Activated naive CD4-positive, alpha-beta T cell treated with anti-CD3 and anti-CD28 coated beads for 36 hours (primary cell): ENCODE results near the gene LDLRAD3. TPM values are rescaled to one million over a fixed set of nuclear protein-coding genes. Genes with fewer than 3 reads are reported as not detected.

Experiments
- CTCF ChIA-PET: fragments of 350-600 bp; sonication (Branson Sonifier 250); formaldehyde crosslinking; loops from one replicate; lab custom pipeline; 2021; ENCODE audit warnings: antibody characterized with exemption; lab: Charles Lee
- DNase-seq: peaks from one replicate; pipeline ENCODE4 v3.0.0-alpha.2; 2020
- H3K27ac Mint-ChIP-seq: one replicate; pipeline ENCODE4 v1.8.0; 2021; ENCODE audit warnings: mild to moderate bottlenecking, mixed read lengths
- H3K27me3 Mint-ChIP-seq: one replicate; pipeline ENCODE4 v1.8.0; 2021; ENCODE audit warnings: low read depth, mixed read lengths
- H3K36me3 Mint-ChIP-seq: one replicate; pipeline ENCODE4 v1.8.0; 2021; ENCODE audit warnings: low read depth, mixed read lengths
- H3K4me1 Mint-ChIP-seq: one replicate; pipeline ENCODE4 v1.8.0; 2021; ENCODE audit warnings: low read depth, mixed read lengths
- H3K4me3 Mint-ChIP-seq: one replicate; pipeline ENCODE4 v1.8.0; 2021; ENCODE audit warnings: mild to moderate bottlenecking, moderate library complexity, mixed read lengths
- H3K9me3 Mint-ChIP-seq: one replicate; pipeline ENCODE4 v1.8.0; 2021; ENCODE audit warnings: mixed read lengths
- intact Hi-C: fragments of 100-400 bp; cut with micrococcal nuclease; formaldehyde crosslinking; loops from one replicate; pipeline ENCODE4 v1.15.1; 2023
- total RNA-seq, 2 experiments: library from RNA; stranded (reverse); gene quantifications; one replicate each; pipeline ENCODE4 v1.2.3, GENCODE V29; 2021

The LDLRAD3 gene
- total RNA-seq, 2 experiments from 2014 or later, result 0.17 to 0.22 TPM

GRCh38 chr11:36141196-36141953, 197.5 kb downstream of the LDLRAD3 start:
- Mint-ChIP-seq H3K27me3 (peaks cover 4% of the 10 kb centered on the region), H3K4me1 (no peaks in the 10 kb centered on the region), H3K9me3 (no peaks in the 10 kb centered on the region), H3K4me3 (no peak overlapping the region), H3K36me3 (no peaks in the 10 kb centered on the region), H3K27ac (no peak overlapping the region)
- CTCF ChIA-PET, result no interaction called here
- DNase-seq, result no peak
- intact Hi-C loops, result no loop called here

GRCh38 chr11:36141956-36142355, 198.1 kb downstream of the LDLRAD3 start:
- Mint-ChIP-seq H3K36me3 (no peaks in the 10 kb centered on the region), H3K27me3 (peaks cover 4% of the 10 kb centered on the region), H3K4me3 (no peak overlapping the region), H3K27ac (no peak overlapping the region), H3K9me3 (no peaks in the 10 kb centered on the region), H3K4me1 (no peaks in the 10 kb centered on the region)
- DNase-seq, result no peak
- intact Hi-C loops, result no loop called here
- CTCF ChIA-PET, result no interaction called here

- H3K27ac Mint-ChIP-seq, result no peak overlapping the region
- no peaks in the 10 kb centered on the region for H3K36me3 Mint-ChIP-seq
- H3K27me3 Mint-ChIP-seq, result peaks cover 4% of the 10 kb centered on the region
- DNase-seq, result no peak
- intact Hi-C loops, result no loop called here
- CTCF ChIA-PET, result no interaction called here
- no peaks in the 10 kb centered on the region for H3K9me3 Mint-ChIP-seq
- H3K4me1 Mint-ChIP-seq, result no peaks in the 10 kb centered on the region
- H3K4me3 Mint-ChIP-seq, result no peak overlapping the region
Observed at GRCh38 chr11:36142439-36142838, 198.6 kb downstream of the LDLRAD3 start.

GRCh38 chr11:36142879-36143278, 199.0 kb downstream of the LDLRAD3 start:
- intact Hi-C loops, result no loop called here
- no peaks in the 10 kb centered on the region for H3K4me1 Mint-ChIP-seq
- no peaks in the 10 kb centered on the region for H3K9me3 Mint-ChIP-seq
- peaks cover 4% of the 10 kb centered on the region for H3K27me3 Mint-ChIP-seq
- CTCF ChIA-PET, result no interaction called here
- no peaks in the 10 kb centered on the region for H3K36me3 Mint-ChIP-seq
- no peak overlapping the region for H3K4me3 Mint-ChIP-seq
- no peak overlapping the region for H3K27ac Mint-ChIP-seq
- DNase-seq, result no peak

- H3K27me3 Mint-ChIP-seq, result peaks cover 8% of the 10 kb centered on the region
- intact Hi-C loops, result no loop called here
- no peak overlapping the region for H3K4me3 Mint-ChIP-seq
- H3K9me3 Mint-ChIP-seq, result no peaks in the 10 kb centered on the region
- CTCF ChIA-PET, result interaction anchor here (0.7 kb wide), 1 partner anchor 1135 kb away, joined by 3 read pairs; no protein-coding TSS in a partner anchor
- peaks cover 13% of the 10 kb centered on the region for H3K4me1 Mint-ChIP-seq
- H3K36me3 Mint-ChIP-seq, result no peaks in the 10 kb centered on the region
- no peak overlapping the region for H3K27ac Mint-ChIP-seq
- DNase-seq, result no peak
Observed at GRCh38 chr11:36146437-36146836, 202.6 kb downstream of the LDLRAD3 start.

GRCh38 chr11:36147491-36147890, 203.6 kb downstream of the LDLRAD3 start:
- H3K4me3 Mint-ChIP-seq, result no peak overlapping the region
- no peak for DNase-seq
- no peaks in the 10 kb centered on the region for H3K9me3 Mint-ChIP-seq
- H3K36me3 Mint-ChIP-seq, result no peaks in the 10 kb centered on the region
- CTCF ChIA-PET, result no interaction called here
- intact Hi-C loops, result no loop called here
- no peak overlapping the region for H3K27ac Mint-ChIP-seq
- H3K27me3 Mint-ChIP-seq, result peaks cover 16% of the 10 kb centered on the region
- peaks cover 13% of the 10 kb centered on the region for H3K4me1 Mint-ChIP-seq

GRCh38 chr11:36148701-36149100, 204.8 kb downstream of the LDLRAD3 start:
- H3K27me3 Mint-ChIP-seq, result peaks cover 17% of the 10 kb centered on the region
- no peaks in the 10 kb centered on the region for H3K9me3 Mint-ChIP-seq
- CTCF ChIA-PET, result interaction anchor here (0.5 kb wide), 1 partner anchor 293 kb away, joined by 4 read pairs; no protein-coding TSS in a partner anchor
- no peaks in the 10 kb centered on the region for H3K36me3 Mint-ChIP-seq
- DNase-seq, result no peak
- H3K4me3 Mint-ChIP-seq, result no peak overlapping the region
- intact Hi-C loops, result loop anchor here (1.0 kb wide), 1 partner anchor 106 kb away; no protein-coding TSS in a partner anchor
- H3K27ac Mint-ChIP-seq, result no peak overlapping the region
- H3K4me1 Mint-ChIP-seq, result peaks cover 13% of the 10 kb centered on the region

GRCh38 chr11:36149538-36150242, 205.8 kb downstream of the LDLRAD3 start:
- peak; percentile 68 for DNase-seq
- H3K9me3 Mint-ChIP-seq, result no peaks in the 10 kb centered on the region
- intact Hi-C loops, result loop anchor here (1.0 kb wide), 3 partner anchors 107 to 533 kb away; no protein-coding TSS in a partner anchor
- no peaks in the 10 kb centered on the region for H3K36me3 Mint-ChIP-seq
- H3K4me1 Mint-ChIP-seq, result peaks cover 13% of the 10 kb centered on the region
- CTCF ChIA-PET, result interaction anchor here (1.0 kb wide), 1 partner anchor 327 kb away, joined by 3 read pairs; no protein-coding TSS in a partner anchor
- no peak overlapping the region for H3K4me3 Mint-ChIP-seq
- H3K27ac Mint-ChIP-seq, result no peak overlapping the region
- H3K27me3 Mint-ChIP-seq, result peaks cover 20% of the 10 kb centered on the region

- H3K4me3 Mint-ChIP-seq, result no peak overlapping the region
- peaks cover 22% of the 10 kb centered on the region for H3K27me3 Mint-ChIP-seq
- no peak overlapping the region for H3K27ac Mint-ChIP-seq
- CTCF ChIA-PET, result interaction anchor here (0.7 to 0.9 kb wide), 2 partner anchors 19 to 25 kb away, joined by 3 to 4 read pairs; no protein-coding TSS in a partner anchor
- no peak for DNase-seq
- H3K4me1 Mint-ChIP-seq, result peaks cover 13% of the 10 kb centered on the region
- H3K9me3 Mint-ChIP-seq, result no peaks in the 10 kb centered on the region
- intact Hi-C loops, result loop anchor here (1.0 kb wide), 2 partner anchors 329 to 535 kb away; no protein-coding TSS in a partner anchor
- H3K36me3 Mint-ChIP-seq, result no peaks in the 10 kb centered on the region
Observed at GRCh38 chr11:36150986-36151385, 207.1 kb downstream of the LDLRAD3 start.

GRCh38 chr11:36151933-36152580, 208.2 kb downstream of the LDLRAD3 start:
- H3K4me3 Mint-ChIP-seq, result no peak overlapping the region
- peaks cover 13% of the 10 kb centered on the region for H3K4me1 Mint-ChIP-seq
- no peaks in the 10 kb centered on the region for H3K9me3 Mint-ChIP-seq
- no peak overlapping the region for H3K27ac Mint-ChIP-seq
- no peaks in the 10 kb centered on the region for H3K36me3 Mint-ChIP-seq
- CTCF ChIA-PET, result interaction anchor here (0.9 kb wide), 1 partner anchor 20 kb away, joined by 4 read pairs; no protein-coding TSS in a partner anchor
- DNase-seq, result no peak
- intact Hi-C loops, result no loop called here
- H3K27me3 Mint-ChIP-seq, result peaks cover 22% of the 10 kb centered on the region

- no peaks in the 10 kb centered on the region for H3K36me3 Mint-ChIP-seq
- peaks cover 13% of the 10 kb centered on the region for H3K4me1 Mint-ChIP-seq
- H3K4me3 Mint-ChIP-seq, result no peak overlapping the region
- CTCF ChIA-PET, result no interaction called here
- H3K9me3 Mint-ChIP-seq, result no peaks in the 10 kb centered on the region
- intact Hi-C loops, result no loop called here
- H3K27me3 Mint-ChIP-seq, result peaks cover 22% of the 10 kb centered on the region
- no peak for DNase-seq
- no peak overlapping the region for H3K27ac Mint-ChIP-seq
Observed at GRCh38 chr11:36153551-36153950, 209.7 kb downstream of the LDLRAD3 start.

GRCh38 chr11:36155124-36155561, 211.3 kb downstream of the LDLRAD3 start:
- intact Hi-C loops, result no loop called here
- H3K9me3 Mint-ChIP-seq, result no peaks in the 10 kb centered on the region
- peaks cover 23% of the 10 kb centered on the region for H3K27me3 Mint-ChIP-seq
- CTCF ChIA-PET, result interaction anchor here (0.6 kb wide), 1 partner anchor 386 kb away, joined by 3 read pairs; no protein-coding TSS in a partner anchor
- no peak for DNase-seq
- no peaks in the 10 kb centered on the region for H3K4me1 Mint-ChIP-seq
- no peaks in the 10 kb centered on the region for H3K36me3 Mint-ChIP-seq
- no peak overlapping the region for H3K27ac Mint-ChIP-seq
- no peak overlapping the region for H3K4me3 Mint-ChIP-seq
